Skeletal muscle cell (primary cell): Measurements from ENCODE around the gene CERS6.
"Not testable (repeated sequence)": the region's sequence is repeated elsewhere in the genome, so short reads cannot be mapped to it uniquely, and the experiment has no call there.

Experiments
- DNase-seq: peaks from one replicate; pipeline ENCODE4 v3.0.0-alpha.2; 2010; ENCODE audit warnings: low read depth
- H3K4me3 ChIP-seq: 2 replicates; pipeline ENCODE4 v1.5.1; 2011; ENCODE audit warnings: low read depth, mild to moderate bottlenecking, control low read depth, low read length, moderate library complexity

The CERS6 gene

GRCh38 chr2:168491728-168492127 lies 35.7 kb downstream of the CERS6 start:
- not testable (repeated sequence) for DNase-seq, H3K4me3 ChIP-seq

GRCh38 chr2:168493219-168493618 lies 37.1 kb downstream of the CERS6 start:
- not testable (repeated sequence) for H3K4me3 ChIP-seq, DNase-seq

DNA sequence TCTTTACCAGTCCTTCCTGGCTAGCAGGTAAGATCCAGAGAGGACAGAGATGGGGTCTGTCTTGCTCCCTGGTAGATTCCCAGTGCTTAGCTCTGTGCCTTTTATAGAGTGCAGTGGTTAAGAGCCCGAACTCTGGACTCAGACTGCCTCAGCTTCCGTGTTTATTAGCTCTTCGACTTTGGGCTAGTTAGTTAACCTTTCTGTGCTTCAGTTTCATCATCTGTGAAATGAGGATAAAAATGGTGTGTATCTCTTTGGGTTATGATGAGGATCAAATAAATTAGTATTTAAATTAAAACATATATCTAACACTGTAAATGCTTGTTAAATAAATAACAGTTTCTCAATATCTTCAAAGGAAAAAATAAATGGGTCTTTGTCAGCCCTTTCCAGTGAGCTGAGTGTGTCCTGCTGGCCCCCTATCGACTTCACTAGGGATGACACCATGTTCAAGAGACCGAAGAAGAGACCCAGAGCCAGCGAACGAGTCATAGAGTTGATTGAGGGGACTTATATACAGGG lies 38.2 kb downstream of the CERS6 start:
- no peak for DNase-seq
- no peak overlapping the region for H3K4me3 ChIP-seq

- no peak overlapping the region for H3K4me3 ChIP-seq
- no peak for DNase-seq
Measured at GRCh38 chr2:168495524-168495923, 39.5 kb downstream of the CERS6 start.

DNA sequence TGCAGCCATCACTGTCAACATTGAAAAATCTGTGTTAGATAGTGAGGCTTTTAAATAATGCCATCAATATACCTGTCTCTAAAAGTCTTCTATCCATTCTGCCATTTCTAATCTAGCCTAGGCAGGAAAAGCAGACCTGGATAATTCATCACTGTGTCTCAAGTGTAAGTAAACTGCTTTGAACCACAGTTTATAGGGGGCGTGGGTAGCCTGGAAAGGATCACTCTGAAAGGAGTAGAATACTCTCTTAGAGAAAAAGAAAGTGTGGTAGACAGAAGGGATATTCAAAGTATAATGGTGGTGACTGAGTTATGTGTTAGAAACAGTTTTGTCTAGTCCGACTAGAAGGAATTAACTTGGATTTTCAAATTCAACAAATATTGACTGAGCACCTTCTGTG lies 40.8 kb downstream of the CERS6 start:
- no peak overlapping the region for H3K4me3 ChIP-seq
- no peak for DNase-seq

DNA sequence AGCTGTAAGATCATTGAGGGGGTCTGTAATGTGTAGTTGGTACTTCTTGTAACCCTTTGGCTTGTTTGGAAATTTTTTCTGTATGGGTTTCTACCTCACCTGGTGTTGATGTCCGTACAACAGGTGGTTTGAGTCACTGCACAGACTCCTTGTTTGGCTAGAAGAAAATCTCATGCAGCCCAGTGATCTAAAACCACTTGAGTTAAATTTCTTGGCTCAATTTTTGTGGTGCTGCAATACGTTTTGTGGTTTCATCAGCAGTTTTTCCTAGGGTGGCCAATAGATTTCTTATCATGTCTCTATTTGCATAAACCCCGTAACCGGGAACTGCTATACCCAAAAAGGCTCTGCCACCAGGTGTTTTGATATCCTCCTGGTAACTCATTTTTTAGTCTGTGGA lies 43.4 kb downstream of the CERS6 start:
- no peak for DNase-seq
- H3K4me3 ChIP-seq, result no peak overlapping the region

- no peak overlapping the region for H3K4me3 ChIP-seq
- no peak for DNase-seq
Measured at GRCh38 chr2:168500516-168500915, 44.4 kb downstream of the CERS6 start.

DNA sequence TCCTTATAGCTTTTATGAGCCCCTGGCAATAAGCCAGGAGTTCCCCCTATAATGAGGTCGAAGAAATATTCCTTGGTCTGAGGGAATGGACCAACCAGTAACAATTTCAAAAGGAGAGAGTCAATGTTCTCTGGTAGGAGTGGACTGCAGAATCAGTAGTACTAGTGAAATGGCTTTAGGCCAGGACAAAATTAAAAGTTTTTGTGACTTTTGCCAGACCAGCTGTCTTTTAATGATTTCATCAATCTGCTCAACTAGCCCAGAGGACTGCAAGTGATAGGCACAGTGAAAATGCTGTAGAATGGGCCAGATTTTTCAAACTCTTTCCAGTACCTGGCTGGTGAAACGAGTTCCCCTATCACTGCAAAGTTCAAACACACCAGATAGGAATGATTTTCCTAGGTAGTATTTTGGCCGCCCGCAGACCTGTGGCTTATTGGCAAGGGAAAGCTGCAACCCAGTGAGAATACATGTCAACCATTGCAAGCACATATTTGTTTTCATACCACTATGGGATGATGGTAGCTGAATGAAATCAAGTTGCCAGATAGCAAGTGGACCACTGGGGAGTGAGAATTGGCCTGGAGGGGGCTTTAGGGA lies 45.5 kb downstream of the CERS6 start:
- H3K4me3 ChIP-seq, result no peak overlapping the region
- DNase-seq, result no peak

DNA sequence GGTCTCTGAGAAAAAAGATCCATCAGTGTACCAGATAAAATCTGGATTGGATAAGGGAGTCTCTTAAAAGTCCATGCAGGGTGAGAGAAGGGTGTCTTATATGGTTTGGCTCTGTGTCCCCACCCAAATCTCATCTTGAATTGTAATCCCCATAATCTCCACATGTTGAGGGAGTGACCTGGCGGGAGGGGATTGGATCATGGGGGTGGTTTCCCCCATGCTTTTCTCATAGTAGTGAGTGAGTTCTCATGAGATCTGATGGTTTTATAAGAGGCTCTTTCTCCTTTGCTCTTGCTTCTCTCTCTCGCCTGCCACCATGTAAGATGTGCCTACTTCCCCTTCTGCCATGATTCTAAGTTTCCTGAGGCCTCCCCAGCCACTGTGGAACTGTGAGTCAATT lies 46.8 kb downstream of the CERS6 start:
- H3K4me3 ChIP-seq, DNase-seq: not testable (repeated sequence)

DNA sequence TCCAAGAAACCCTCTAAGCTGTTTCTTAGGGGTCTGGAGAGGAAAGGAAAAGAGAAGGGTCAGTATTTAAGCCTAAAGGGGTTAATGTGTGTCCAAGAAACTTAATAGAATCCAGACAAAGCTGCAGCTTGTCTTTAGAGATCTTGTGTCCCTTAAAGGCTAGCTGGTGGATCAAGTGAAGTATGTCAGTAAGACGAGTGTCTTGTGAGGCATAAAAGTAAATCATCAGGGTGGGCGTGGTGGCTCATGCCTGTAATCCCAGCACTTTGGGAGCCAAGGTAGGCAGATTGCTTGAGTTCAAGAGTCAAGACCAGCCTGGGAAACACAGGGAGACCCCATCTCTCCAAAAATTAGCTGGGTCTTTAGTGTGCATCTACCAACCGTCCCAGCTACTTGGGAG lies 47.8 kb downstream of the CERS6 start:
- DNase-seq, result no peak
- H3K4me3 ChIP-seq, result no peak overlapping the region

GRCh38 chr2:168504323-168504722 lies 48.3 kb downstream of the CERS6 start:
- DNase-seq, result no peak
- no peak overlapping the region for H3K4me3 ChIP-seq

GRCh38 chr2:168510125-168510756 lies 54.2 kb downstream of the CERS6 start:
- DNase-seq, result no peak
- no peak overlapping the region for H3K4me3 ChIP-seq

DNA sequence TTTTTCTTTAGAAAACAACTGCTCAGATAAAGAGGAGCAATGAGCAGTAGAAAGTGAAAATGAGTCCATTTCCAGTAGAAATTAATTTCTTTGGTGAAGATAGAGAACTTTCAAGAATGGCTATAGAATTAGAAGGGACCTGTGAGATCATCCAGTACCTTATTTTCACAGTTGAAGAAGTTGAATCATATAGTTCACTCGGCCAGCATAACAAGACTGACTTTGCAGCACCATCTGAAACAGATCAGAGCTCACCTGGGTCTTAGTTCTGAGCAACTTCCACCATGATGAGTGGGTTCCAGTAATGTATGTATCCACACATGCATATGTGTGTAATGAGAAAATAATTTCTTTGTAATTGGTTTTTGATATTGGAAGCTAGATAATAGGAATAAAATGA lies 58.6 kb downstream of the CERS6 start:
- DNase-seq, result no peak
- no peak overlapping the region for H3K4me3 ChIP-seq

DNA sequence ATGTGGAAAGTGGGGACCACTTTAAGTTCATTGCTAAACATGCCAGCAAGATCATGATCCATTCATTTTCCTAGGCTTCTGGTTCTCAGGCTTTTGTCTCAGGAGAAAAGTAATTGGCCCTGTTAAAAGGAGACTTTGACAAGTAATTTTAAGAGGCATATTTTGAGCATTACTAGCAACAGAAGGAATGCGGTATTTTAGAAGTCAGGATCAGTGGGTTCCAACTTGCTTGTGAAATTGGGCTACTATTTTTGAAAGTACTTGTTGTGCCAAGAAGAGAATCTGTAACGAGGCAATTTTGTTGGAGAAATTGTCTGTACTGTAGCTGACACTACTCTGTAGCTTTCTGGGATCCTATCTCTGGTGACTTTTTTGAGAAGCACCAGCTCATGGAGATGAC lies 59.4 kb downstream of the CERS6 start:
- no peak overlapping the region for H3K4me3 ChIP-seq
- peak; percentile 78 for DNase-seq

DNA sequence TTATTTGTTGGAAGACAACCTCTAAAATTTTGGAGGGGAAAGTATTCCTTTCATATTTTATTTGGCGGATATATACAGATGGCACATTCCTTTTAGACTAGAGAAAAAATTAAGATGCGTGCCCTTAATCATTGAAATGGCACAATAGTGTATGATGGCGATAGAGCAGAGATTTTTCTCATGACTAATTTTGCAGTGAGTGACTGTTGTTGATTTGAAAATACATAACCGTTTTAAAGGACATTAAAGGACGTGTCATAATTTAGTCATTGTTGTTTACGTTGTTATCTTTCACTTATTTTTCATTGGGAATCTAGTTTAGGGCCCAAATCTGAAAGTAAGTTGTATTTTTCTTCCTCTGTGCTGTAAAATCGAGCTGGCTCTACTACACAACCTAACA lies 61.7 kb downstream of the CERS6 start:
- H3K4me3 ChIP-seq, result no peak overlapping the region
- no peak for DNase-seq

DNA sequence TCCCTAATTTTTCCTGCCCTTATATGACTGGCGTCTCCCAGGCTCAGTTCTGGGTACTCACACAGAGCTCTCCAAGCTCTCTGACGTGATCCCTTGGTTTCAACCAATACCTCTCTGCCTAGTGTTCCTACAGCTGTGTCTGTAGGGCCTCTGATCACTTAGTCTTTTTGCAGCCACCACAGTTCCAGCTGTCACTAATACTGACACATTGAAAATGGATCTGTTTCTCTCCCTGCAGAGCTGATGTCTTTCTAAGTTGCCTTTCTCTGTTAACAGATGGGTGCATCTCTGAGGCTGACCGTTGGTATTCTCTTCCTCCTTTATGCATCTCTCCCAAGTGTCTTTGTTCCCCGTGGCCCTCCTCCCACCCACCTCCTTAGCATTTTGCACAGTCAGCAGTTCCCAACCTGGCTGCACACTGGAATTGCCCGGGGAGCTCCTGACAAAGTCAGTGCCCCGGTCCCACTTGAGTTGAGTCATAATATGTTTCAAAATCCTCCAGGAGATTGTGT lies 62.5 kb downstream of the CERS6 start:
- H3K4me3 ChIP-seq, result no peak overlapping the region
- no peak for DNase-seq

DNA sequence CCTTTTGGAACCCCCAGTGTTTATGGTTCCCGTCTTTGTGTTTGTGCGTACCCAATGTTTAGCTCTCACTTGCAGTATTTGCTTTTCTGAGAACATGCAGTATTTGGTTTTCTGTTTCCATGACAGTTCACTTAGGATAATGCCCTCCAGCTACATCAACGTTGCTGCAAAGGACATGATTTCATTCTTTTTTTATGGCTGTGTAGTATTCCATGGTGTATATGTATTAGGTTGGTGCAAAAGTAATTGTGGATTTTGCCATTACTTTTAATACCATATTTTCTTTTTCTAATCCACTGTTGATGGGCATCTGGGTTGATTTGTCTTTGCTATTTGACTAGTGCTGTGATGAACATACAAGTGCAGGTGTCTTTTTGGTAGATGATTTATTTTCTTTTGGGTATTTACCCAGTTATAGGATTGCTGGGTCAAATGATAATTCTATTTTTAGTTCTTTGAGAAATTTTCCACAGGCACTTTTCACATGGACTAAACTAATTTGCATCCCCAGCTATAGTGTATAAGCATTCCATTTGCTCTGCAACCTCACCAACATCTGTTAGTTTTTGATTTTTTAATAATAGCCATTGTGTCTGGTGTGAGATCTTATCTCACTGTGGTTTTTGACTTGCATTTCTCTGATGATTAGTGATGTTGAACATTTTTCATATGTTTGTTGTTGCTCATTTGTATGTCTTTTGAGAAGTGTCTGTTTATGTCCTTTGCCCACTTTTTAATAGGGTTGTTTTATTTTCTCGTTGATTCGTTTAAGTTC lies 63.6 kb downstream of the CERS6 start:
- no peak overlapping the region for H3K4me3 ChIP-seq
- DNase-seq, result no peak

DNA sequence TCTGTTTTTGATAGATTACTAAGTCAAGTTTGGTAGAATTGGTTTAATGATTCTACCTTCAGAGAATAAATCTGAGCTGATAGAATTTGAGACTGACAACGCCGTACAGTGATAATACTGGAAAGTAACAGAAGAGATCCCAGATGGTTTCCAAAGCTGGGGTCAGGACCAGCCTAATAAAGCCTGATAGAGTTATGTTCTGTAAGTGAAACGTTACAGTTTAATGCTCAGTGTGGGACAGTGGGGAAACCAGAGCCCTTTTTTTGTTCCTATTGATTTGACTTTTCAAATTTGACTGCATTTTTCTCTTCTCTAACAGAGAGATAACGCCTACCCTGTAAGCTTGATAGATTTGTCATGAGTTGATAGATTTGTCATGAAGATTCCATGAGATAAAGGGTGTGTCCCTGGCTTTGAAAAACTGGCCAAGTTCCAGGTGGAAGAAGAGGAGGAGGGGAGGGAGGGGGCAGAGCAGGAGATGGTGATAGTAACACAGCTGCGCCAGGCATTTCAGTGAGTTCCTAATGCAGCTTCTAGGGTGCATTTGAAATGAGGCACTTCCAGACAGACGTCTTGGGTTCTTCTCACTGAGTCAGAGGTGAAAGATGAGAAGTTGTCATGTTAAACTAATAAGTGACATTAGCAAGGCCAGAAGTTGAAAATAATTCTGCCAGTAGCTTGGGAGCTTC lies 65.1 kb downstream of the CERS6 start:
- H3K4me3 ChIP-seq, result no peak overlapping the region
- no peak for DNase-seq

GRCh38 chr2:168522446-168522845 lies 66.4 kb downstream of the CERS6 start:
- H3K4me3 ChIP-seq, result no peak overlapping the region
- DNase-seq, result no peak

DNA sequence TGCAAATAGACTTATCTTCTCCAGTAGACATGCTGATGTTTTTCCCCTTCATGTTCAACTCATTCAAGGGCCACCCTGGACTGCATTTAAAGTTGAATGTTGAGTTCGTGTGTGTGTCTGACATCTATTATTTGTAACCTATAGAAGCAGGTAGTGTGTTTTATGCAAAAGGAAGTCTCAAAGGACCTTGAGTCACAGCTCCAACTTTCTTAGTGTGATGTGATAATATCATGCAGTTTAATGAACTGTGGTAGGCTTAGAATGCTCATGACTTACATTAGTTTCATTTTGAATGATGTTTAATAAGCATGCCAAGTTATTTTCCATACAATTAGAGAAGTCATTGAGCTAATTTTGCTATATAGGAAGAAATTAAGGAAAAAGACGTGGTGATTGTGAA lies 67.9 kb downstream of the CERS6 start:
- DNase-seq, result no peak
- no peak overlapping the region for H3K4me3 ChIP-seq
